Panc1 (cell line): Measurements from ENCODE around the gene NUB1. TPM values are rescaled to one million over a fixed set of nuclear protein-coding genes. Genes with fewer than 3 reads are reported as not detected.

ENCODE experiments used
- ATAC-seq: fragments of 200-7000 bp; cut with Tn5 transposase; 2 replicates; pipeline ENCODE4 v1.9.1; 2020; ENCODE audit warnings: mild to moderate bottlenecking, moderate library complexity
- BruUV-seq: library from RNA; stranded (reverse); fragments of 400-500 nt; replicated peaks from 2 replicates; lab custom pipeline; 2021; lab: Mats Ljungman, UMichigan
- CTCF ChIA-PET: fragments of 300-600 bp; sonication (Branson Sonifier 250); formaldehyde crosslinking; loops from one replicate; lab custom pipeline; 2022; ENCODE audit warnings: antibody characterized with exemption; lab: Charles Lee
- POLR2A ChIA-PET: fragments of 300-600 bp; sonication (Branson Sonifier 250); formaldehyde crosslinking; loops from one replicate; lab custom pipeline; 2022; ENCODE audit warnings: antibody characterized with exemption; lab: Charles Lee
- DNase-seq: peaks from one replicate; pipeline ENCODE4 v3.0.0-alpha.2; 2010; ENCODE audit warnings: low read depth, low spot score
- H3K27ac ChIP-seq: 2 replicates; pipeline ENCODE4 v1.5.1; 2011; ENCODE audit warnings: mild to moderate bottlenecking, low read length, inconsistent platforms
- H3K27me3 ChIP-seq: fragments of 200-500 bp; sonication (Bioruptor generic); 2 replicates; pipeline ENCODE4 v1.6.0; 2014; ENCODE audit warnings: low read length, inconsistent platforms; ENCODE audit not compliant: control insufficient read depth, insufficient read depth
- H3K36me3 ChIP-seq: fragments of 200-500 bp; sonication (Bioruptor generic); 2 replicates; pipeline ENCODE4 v1.5.1; 2014; ENCODE audit warnings: inconsistent platforms, mild to moderate bottlenecking, low read length, moderate library complexity; ENCODE audit not compliant: control insufficient read depth, insufficient read depth
- H3K4me1 ChIP-seq: 2 replicates; pipeline ENCODE4 v1.5.1; 2011; ENCODE audit warnings: inconsistent platforms, mild to moderate bottlenecking, low read length, moderate library complexity; ENCODE audit not compliant: control insufficient read depth, insufficient read depth
- H3K4me3 ChIP-seq, 2 experiments: 2 replicates each; pipeline ENCODE4 v1.5.1; 2011 to 2012; ENCODE audit warnings: low read depth in 2 of 2, low read length in 2 of 2, mild to moderate bottlenecking in 2 of 2, inconsistent platforms in 1 of 2, moderate library complexity in 1 of 2
- H3K9me3 ChIP-seq: fragments of 200-500 bp; sonication (Bioruptor generic); 2 replicates; pipeline ENCODE4 v1.5.1; 2014; ENCODE audit warnings: low read depth, mild to moderate bottlenecking, inconsistent platforms, low read length, moderate library complexity; ENCODE audit not compliant: control insufficient read depth, insufficient read depth
- CTCF ChIP-seq: fragments of 450-650 bp; IDR thresholded peaks from 2 replicates; pipeline ENCODE4 v1.5.1; 2017; ENCODE audit warnings: mild to moderate bottlenecking
- POLR2AphosphoS5 ChIP-seq: IDR thresholded peaks from 2 replicates; pipeline ENCODE4 v1.6.1; 2012; ENCODE audit warnings: mild to moderate bottlenecking, low read depth, low read length, moderate library complexity
- REST ChIP-seq, 2 experiments: IDR thresholded peaks; 2 replicates each; pipeline ENCODE4 v1.6.1; 2011 to 2012; ENCODE audit warnings: low read depth in 2 of 2, control low read depth in 1 of 2, low read length in 1 of 2, mild to moderate bottlenecking in 1 of 2, moderate library complexity in 1 of 2; ENCODE audit not compliant: insufficient read depth in 1 of 2
- SIN3A ChIP-seq: IDR thresholded peaks from 2 replicates; pipeline ENCODE4 v1.6.1; 2012; ENCODE audit warnings: low read depth, mild to moderate bottlenecking, low read length, moderate library complexity, borderline replicate concordance; ENCODE audit not compliant: insufficient read depth
- TCF7L2 ChIP-seq: IDR thresholded peaks from 2 replicates; pipeline ENCODE4 v1.6.1; 2011; ENCODE audit warnings: mild to moderate bottlenecking, low read depth, low read length, inconsistent platforms
- in situ Hi-C: cut with HindIII; loops from 2 replicates; pipeline ENCODE4 v1.10.0; 2016; ENCODE audit warnings: low sequenced_read_pairs, low pct_unique_long_range_greater_than_20kb
- intact Hi-C: fragments of 100-400 bp; cut with micrococcal nuclease; formaldehyde crosslinking; loops from one replicate; pipeline ENCODE4 v1.10.0; 2022; ENCODE audit not compliant: unreplicated experiment
- total RNA-seq: library from RNA; stranded (reverse); gene quantifications from one replicate; pipeline ENCODE4 v1.2.1, GENCODE V29; 2021; ENCODE audit not compliant: unreplicated experiment

The NUB1 gene
- total RNA-seq, 1 experiment from 2014 or later, result 50.5 TPM

- H3K4me1 ChIP-seq, result peaks cover 13% of the 10 kb centered on the region
- H3K36me3 ChIP-seq, result peaks cover 6% of the 10 kb centered on the region
- no peaks in the 10 kb centered on the region for H3K27me3 ChIP-seq
- CTCF ChIA-PET, result interaction anchor here (0.5 kb wide), 1 partner anchor 121 kb away, joined by 3 read pairs; no protein-coding TSS in a partner anchor
- no peaks in the 10 kb centered on the region for H3K9me3 ChIP-seq
- no TSS peak for BruUV-seq
- ATAC-seq (no peak), DNase-seq (no peak)
- in situ Hi-C loops (loop anchor here (5.0 kb wide), 1 partner anchor 81 kb away; no protein-coding TSS in a partner anchor), intact Hi-C loops (no loop called here)
- POLR2A ChIA-PET, result interaction anchor here (0.6 kb wide), 1 partner anchor 284 kb away, joined by 3 read pairs; no protein-coding TSS in a partner anchor
- H3K27ac ChIP-seq, result peak overlapping the region; percentile 60
- TF ChIP-seq TCF7L2, result no peak
- no peak for TF ChIP-seq REST (IDR thresholded peaks at IDR 0.05; ENCODE audit: insufficient read depth in 1 of 2, low read depth in 2 of 2, low read length in 1 of 2)
- no peak for TF ChIP-seq POLR2AphosphoS5
- TF ChIP-seq SIN3A, result no peak
- no peak for TF ChIP-seq CTCF
- no peak overlapping the region for H3K4me3 ChIP-seq
Measured at GRCh38 chr7:151366166-151366879, 24.7 kb downstream of the NUB1 start.

- H3K36me3 ChIP-seq, result peaks cover 6% of the 10 kb centered on the region
- H3K4me3 ChIP-seq, result no peak overlapping the region
- H3K27me3 ChIP-seq, result no peaks in the 10 kb centered on the region
- intact Hi-C loops (no loop called here), in situ Hi-C loops (loop anchor here (5.0 kb wide), 1 partner anchor 80 kb away; no protein-coding TSS in a partner anchor)
- ChIA-PET CTCF (no interaction called here), POLR2A (interaction anchor here (0.6 kb wide), 1 partner anchor 284 kb away, joined by 3 read pairs; no protein-coding TSS in a partner anchor)
- BruUV-seq, result no TSS peak
- TF ChIP-seq TCF7L2, result no peak
- no peak for TF ChIP-seq SIN3A
- TF ChIP-seq REST (IDR thresholded peaks at IDR 0.05; ENCODE audit: insufficient read depth in 1 of 2, low read depth in 2 of 2, low read length in 1 of 2), result no peak
- no peak for TF ChIP-seq CTCF
- no peak for TF ChIP-seq POLR2AphosphoS5
- H3K4me1 ChIP-seq, result peaks cover 13% of the 10 kb centered on the region
- ATAC-seq (no peak), DNase-seq (no peak)
- H3K27ac ChIP-seq, result peak overlapping the region; percentile 60
- H3K9me3 ChIP-seq, result no peaks in the 10 kb centered on the region
Measured at GRCh38 chr7:151366880-151367222, 25.2 kb downstream of the NUB1 start.
